NCI-H2227 treated with DMSO at 0.1 percent for 48 hours (cell line): ENCODE data around the gene FBXL2.

ENCODE experiments used
- DNase-seq: peaks from one replicate; lab custom pipeline; 2025; lab: John Stamatoyannopoulos, UW

FBXL2 gene, protein sequence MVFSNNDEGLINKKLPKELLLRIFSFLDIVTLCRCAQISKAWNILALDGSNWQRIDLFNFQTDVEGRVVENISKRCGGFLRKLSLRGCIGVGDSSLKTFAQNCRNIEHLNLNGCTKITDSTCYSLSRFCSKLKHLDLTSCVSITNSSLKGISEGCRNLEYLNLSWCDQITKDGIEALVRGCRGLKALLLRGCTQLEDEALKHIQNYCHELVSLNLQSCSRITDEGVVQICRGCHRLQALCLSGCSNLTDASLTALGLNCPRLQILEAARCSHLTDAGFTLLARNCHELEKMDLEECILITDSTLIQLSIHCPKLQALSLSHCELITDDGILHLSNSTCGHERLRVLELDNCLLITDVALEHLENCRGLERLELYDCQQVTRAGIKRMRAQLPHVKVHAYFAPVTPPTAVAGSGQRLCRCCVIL

GRCh38 chr3:33277193-33277882 is at the start of gene FBXL2:
Gene FBXL2 (plus strand): TSS chr3:33277442. CDS start chr3:33277513, 71 bp downstream.
- peak; percentile 77 for DNase-seq

- no peak for DNase-seq
Measured at GRCh38 chr3:33229066-33229465, 48.2 kb upstream of the FBXL2 start.

DNA sequence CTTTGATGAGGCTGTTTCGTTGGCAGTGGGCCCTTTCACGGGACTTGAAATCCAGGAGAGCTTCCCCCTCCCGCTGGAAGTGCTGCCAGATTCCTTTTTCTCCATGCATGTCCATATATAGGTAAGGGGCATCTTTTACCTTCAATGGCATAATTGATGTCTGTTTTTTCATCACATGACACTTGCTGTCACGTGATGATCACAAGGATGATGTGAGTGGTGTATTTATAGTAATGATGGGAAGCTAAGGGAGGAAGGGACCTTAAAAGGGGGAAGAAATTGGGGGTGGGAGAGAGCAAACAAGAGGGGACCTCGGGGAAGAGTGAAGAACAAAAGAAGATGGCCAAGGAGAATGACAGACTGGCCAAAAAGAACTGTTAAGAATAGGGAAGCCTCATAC is 47.3 kb upstream of the FBXL2 start:
- no peak for DNase-seq

DNA sequence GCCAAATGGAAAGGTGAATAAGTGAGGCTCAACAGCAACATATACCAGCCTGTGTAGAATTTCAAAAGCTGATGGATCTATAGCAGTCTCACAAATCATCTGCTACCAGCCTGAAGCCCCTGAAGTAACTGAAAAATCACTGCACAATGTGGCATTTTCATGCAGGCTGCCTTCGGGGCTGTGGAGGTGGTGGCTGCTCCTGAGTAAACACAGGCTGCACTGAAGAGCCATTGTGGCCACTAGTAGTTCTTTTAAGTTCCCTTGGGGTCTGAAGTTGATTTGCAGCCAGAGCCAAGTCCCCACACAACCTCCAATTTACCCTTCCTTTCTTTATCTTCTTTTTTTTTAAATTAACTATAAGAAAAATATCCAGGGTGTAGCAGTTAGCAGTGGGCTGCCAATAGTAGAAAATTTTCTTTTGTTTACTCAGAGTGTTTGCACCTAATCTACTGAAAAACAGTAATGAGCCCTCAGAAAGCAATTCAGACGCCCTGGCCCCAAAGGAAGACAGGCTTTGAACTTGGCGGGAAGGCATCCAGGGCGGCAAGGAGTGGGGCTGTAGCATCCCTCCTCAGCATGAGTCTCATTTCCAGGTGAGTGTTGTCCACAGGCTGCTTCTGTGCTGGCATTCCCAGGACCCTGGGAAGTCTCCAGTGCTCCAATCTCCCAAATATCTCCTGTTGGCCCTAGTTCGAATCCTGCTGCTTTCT is 45.3 kb upstream of the FBXL2 start:
- DNase-seq = no peak

- DNase-seq = no peak
Measured at GRCh38 chr3:33233884-33234283, 43.4 kb upstream of the FBXL2 start.

GRCh38 chr3:33236005-33236404 is 41.2 kb upstream of the FBXL2 start:
- no peak for DNase-seq

GRCh38 chr3:33237439-33237838 is 39.8 kb upstream of the FBXL2 start:
- no peak for DNase-seq

GRCh38 chr3:33238923-33239322 is 38.3 kb upstream of the FBXL2 start:
- DNase-seq = no peak

DNA sequence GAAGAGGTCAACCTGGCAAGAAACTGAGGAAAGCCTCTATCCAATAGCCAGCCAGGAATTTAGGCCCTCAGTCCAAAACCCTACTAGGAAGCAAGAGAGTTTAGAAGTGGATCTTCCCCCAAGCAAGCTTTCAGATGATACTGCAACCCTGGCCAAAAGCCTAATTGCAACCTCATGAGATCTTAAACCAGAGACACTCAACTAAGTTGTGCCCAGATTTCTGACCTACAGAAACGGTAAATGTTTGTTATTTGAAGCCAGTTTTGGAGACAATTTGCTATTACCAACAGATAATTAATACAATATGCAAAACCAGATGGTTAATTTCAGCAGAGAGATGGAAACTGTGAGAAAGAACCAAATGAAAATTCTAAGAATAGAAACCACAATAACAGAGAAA is 37.0 kb upstream of the FBXL2 start:
- DNase-seq = no peak

- DNase-seq = no peak
Measured at GRCh38 chr3:33246786-33247185, 30.5 kb upstream of the FBXL2 start.

DNA sequence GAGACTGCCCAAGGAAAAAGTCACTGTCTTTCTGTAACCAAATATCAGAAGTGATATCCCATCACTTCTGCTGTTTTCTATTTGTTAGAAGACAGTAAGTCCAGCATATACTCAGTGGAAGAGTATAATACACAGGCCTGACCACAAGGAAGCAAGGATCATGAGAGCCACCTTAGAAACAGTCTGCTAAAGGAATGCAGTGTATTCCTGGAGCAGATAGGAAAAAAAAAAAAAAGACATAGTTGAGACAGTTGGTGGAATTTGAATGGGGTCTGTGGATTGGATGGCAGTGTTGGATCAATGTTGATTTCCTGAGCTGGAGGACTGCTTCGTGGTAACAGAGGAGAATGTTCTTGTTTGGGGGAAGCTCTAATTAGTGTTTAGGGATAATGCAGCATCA is 26.5 kb upstream of the FBXL2 start:
- DNase-seq = no peak

GRCh38 chr3:33256249-33256648 is 21.0 kb upstream of the FBXL2 start:
- no peak for DNase-seq

- no peak for DNase-seq
Measured at GRCh38 chr3:33260104-33260503, 17.1 kb upstream of the FBXL2 start.

- DNase-seq = no peak
Measured at GRCh38 chr3:33269385-33269784, 7.9 kb upstream of the FBXL2 start.

DNA sequence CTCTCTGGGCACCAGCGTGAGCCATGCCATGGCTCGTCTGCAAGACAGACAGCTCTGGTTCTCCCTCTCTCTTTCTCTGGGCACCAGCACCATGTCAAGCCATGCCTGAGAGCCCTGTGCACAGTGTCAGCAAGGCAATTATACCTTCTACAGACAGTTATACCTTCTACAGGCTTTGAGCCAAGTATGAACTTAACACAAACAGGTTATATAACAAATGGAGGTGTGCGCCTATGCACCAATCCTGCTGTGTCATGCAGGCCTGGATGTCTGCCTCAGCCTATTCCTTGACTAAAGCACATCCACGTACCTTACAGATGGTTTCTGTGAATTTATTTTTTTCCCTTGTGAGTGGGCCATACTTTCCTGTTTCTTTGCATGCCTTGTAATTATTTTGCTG is 5.9 kb upstream of the FBXL2 start:
- DNase-seq = no peak

DNA sequence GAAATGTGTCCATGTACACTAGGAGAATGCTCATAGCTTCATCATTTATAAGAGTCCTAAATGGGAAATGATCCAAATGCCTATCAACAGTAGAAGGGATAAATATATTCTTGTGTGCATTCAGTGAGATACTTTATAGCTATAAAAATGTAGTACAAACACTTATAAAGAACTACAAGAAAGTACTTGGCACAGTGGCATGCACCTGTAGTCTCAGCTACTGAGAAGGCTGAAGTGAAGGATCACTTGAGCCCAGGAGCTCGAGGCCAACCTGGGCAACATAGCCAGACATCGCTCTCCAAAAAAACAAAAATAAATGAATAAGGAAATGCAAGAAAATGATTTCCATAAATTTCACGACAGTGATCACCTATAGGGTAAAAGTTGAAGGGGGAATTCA is 3.6 kb upstream of the FBXL2 start:
- DNase-seq = no peak

GRCh38 chr3:33278163-33278562 is 921 bp downstream of the FBXL2 start:
- DNase-seq = no peak

DNA sequence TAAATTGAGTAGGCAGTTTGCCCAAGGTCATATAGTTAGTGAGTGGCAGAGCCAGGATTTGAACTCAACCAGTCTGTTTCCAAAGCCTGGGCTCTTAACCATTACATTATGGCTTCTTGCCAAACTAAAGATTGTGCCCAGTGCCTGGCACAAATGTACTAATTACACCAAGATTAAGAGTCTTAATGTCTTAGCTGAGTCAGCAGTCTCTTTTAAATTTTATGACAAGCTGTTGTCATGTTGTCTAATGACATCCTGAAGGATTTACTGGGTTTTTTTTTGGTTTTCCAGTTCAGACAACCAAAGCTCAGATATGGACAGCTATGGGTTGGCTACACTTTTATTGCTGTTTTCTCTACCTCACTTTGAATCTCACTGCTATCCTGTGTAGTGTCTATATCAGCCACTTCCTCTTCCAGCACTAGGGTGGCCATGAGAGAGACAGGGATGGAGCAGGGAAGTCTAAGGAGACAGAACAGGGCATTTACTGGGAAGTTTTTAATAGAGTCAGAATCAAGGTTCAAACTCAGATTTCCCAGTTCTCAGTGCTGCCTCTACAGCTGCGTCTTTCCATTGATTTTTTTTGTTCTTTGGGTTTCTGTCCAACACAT is 10.5 kb downstream of the FBXL2 start:
- DNase-seq = no peak

DNA sequence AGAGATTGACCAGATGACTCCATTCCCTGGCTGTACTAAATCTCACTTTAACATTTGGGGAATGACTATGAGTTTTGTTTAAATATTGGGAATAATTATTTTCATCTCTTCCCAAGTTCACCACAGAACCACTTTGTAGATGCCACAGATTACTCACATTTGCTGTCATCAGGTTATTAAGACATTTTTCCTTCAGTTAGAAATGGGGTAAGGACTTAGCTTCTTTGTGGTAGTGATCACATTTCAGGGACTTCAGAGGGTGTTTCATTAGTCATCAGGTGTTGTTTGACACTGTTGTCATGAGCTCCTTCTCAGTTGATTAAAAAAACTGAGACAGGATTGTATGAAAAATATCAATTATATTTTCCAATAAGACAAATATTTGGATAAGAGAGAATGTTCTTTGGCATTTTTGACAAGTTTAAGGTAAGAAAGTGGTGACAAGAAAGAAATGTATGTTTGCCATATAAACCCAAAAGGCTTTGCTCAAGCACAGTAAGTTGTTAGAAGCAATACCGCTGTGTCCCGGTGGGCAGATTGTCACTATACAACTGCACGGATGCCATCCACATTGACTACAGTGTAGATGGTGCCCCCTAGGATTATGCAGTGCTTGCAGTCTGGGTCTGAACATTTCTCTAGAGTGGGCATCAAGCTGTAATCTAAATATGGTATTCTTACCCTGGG is 22.3 kb downstream of the FBXL2 start:
- no peak for DNase-seq

DNA sequence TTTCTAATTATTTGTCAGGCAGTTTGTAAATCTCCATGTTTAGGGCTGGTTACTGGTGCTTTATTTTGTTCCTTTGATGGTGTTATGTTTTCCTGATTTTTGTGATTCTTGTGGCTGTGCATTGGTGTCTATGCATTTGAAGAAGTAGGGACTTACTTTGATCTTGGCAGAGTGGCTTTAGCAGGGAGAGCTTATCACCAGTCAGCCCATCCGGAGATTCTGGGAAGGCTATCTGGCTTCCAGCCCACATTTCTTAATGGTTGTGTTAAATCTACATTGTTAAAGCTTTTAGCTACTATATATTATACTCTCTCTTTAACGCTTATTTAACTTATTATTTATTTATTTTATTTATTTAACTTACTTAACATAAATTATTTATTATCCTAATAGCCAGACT is 35.1 kb downstream of the FBXL2 start:
- DNase-seq = no peak

DNA sequence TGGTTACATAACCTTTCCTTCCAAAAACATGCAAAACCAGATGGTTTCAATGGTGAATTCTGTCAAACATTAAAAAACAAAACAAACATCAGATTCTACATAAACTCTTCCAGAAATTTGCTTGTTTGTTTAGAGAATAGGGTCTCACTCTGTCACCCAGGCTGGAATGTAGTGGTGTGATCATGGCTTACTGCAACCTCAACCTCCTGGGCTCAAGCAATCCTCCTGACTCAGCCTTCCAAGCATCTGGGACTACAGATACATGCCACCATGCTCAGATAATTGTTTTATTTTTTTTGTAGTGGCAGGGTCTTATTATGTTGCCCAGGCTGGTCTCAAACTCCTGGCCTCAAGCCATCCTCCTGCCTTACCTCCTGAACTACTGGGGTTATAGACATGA is 36.1 kb downstream of the FBXL2 start:
- DNase-seq = no peak

DNA sequence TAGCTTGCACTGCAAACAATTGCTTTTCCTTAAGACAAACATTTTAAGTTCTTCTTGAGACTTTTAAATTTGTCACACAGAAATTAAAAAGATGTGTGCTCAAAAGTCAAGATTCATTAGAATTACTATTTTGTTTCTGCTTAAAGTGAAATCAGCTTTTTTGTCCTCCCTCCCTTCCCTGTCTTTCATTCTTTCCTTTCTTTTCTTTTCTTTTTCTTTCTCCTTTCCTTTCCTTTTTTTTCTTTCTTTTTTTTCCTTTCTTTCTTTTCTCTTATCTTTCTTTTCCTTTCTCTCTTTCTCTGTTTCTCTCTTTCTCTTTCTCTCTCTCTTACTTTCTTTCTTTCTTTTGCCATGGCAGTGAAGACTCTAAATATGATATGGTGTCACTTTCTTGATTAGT is 37.8 kb downstream of the FBXL2 start:
- no peak for DNase-seq
